Astrocyte (in vitro differentiated cells and primary cell): ENCODE data around the gene C9orf40.

Experiments
- CTCF ChIP-seq: IDR thresholded peaks from 2 replicates; pipeline ENCODE4 v1.5.1; 2011; ENCODE audit warnings: low read depth, mild to moderate bottlenecking, inconsistent platforms, low read length, moderate library complexity; ENCODE audit not compliant: insufficient read depth
- EZH2 ChIP-seq: IDR thresholded peaks from 2 replicates; pipeline ENCODE4 v1.6.1; 2012; ENCODE audit warnings: mild to moderate bottlenecking, low read length, inconsistent platforms; ENCODE audit not compliant: insufficient read depth

GRCh38 chr9:74963056-74963455 lies 10.3 kb upstream of the C9orf40 start:
- TF ChIP-seq CTCF (no peak), EZH2 (no peak)
